Measurements from ENCODE around the gene AGPAT3.

The AGPAT3 gene

GRCh38 chr21:43938751-43939442 is 73.9 kb downstream of the AGPAT3 start (continued):
- peak; percentile 65 for TF ChIP-seq SP7 (tag by site-specific recombination; IDR thresholded peaks at IDR 0.05)
- 0 out of 2 replicates have a peak, but pooled peaks have one; percentile 43 for TF ChIP-seq ZNF394 (tag by site-specific recombination; IDR thresholded peaks at IDR 0.05; ENCODE audit: borderline replicate concordance)
- peak; percentile 47; the same call in 1 of the 2 replicates for TF ChIP-seq ZIC2 (tag by site-specific recombination; IDR thresholded peaks at IDR 0.05)
- TF ChIP-seq ZNF302 (tag by site-specific recombination; IDR thresholded peaks at IDR 0.05; ENCODE audit: low read depth) = no peak
- TF ChIP-seq ZNF629 (tag by site-specific recombination; IDR thresholded peaks at IDR 0.05) = 0 out of 2 replicates have a peak, but pooled peaks have one; percentile 19
- peak; percentile 27; the same call in 1 of the 2 replicates for TF ChIP-seq SP3 (tag by site-specific recombination; IDR thresholded peaks at IDR 0.05)
- peak; percentile 73; the same call in 1 of the 2 replicates for TF ChIP-seq ZNF423 (tag by site-specific recombination; IDR thresholded peaks at IDR 0.05)
- TF ChIP-seq KLF16 (tag by site-specific recombination; IDR thresholded peaks at IDR 0.05) = no peak
- TF ChIP-seq ZNF626 (tag by site-specific recombination; IDR thresholded peaks at IDR 0.05) = no peak
- TF ChIP-seq ZNF433 (tag by site-specific recombination; IDR thresholded peaks at IDR 0.05; ENCODE audit: low read depth) = no peak
- TF ChIP-seq ZNF521 (tag by site-specific recombination; IDR thresholded peaks at IDR 0.05) = no peak
- 0 out of 2 replicates have a peak, but pooled peaks have one; percentile 28 for TF ChIP-seq ZFHX2 (tag by site-specific recombination; conservative IDR thresholded peaks at IDR 0.05)
- peak; percentile 54; the same call in 1 of the 2 replicates for TF ChIP-seq ZBTB17 (tag by site-specific recombination; IDR thresholded peaks at IDR 0.05)
- TF ChIP-seq ZNF585B (tag by site-specific recombination; IDR thresholded peaks at IDR 0.05) = no peak
- peak; percentile 81 for TF ChIP-seq ZNF654 (tag by site-specific recombination; IDR thresholded peaks at IDR 0.05; ENCODE audit: low read depth)
- TF ChIP-seq AEBP2 (tag by site-specific recombination; IDR thresholded peaks at IDR 0.05; ENCODE audit: borderline replicate concordance) = no peak
- TF ChIP-seq KLF8 (tag by site-specific recombination; IDR thresholded peaks at IDR 0.05) = peak; percentile 35; the same call in 1 of the 2 replicates
- peak; percentile 35 for TF ChIP-seq ZBTB8A (tag by site-specific recombination; IDR thresholded peaks at IDR 0.05)
- no peak for TF ChIP-seq ZNF391 (tag by site-specific recombination; IDR thresholded peaks at IDR 0.05; ENCODE audit: borderline replicate concordance, low read depth)
- TF ChIP-seq ZSCAN16 (tag by site-specific recombination; IDR thresholded peaks at IDR 0.05) = no peak
- no peak for TF ChIP-seq ZNF501 (tag by site-specific recombination; IDR thresholded peaks at IDR 0.05)
- TF ChIP-seq ZNF639 (tag by site-specific recombination; IDR thresholded peaks at IDR 0.05) = 0 out of 2 replicates have a peak, but pooled peaks have one; percentile 28
- TF ChIP-seq ZEB2 (tag by site-specific recombination; IDR thresholded peaks at IDR 0.05) = peak; percentile 73
- peak; percentile 57; the same call in 1 of the 2 replicates for TF ChIP-seq ZNF2 (tag by site-specific recombination; IDR thresholded peaks at IDR 0.05)
- no peak for TF ChIP-seq ZNF280C (tag by site-specific recombination; IDR thresholded peaks at IDR 0.05)
- no peak for TF ChIP-seq ZNF175 (tag by site-specific recombination; IDR thresholded peaks at IDR 0.05)
- no peak for TF ChIP-seq ZNF146 (tag by site-specific recombination; IDR thresholded peaks at IDR 0.05)
- no peak for TF ChIP-seq ZNF514 (tag by site-specific recombination; IDR thresholded peaks at IDR 0.05)
- TF ChIP-seq ZNF341 (tag by site-specific recombination; IDR thresholded peaks at IDR 0.05; ENCODE audit: low read depth) = peak; percentile 60; the same call in 1 of the 2 replicates
